Mesenchymal stem cell (in vitro differentiated cells and primary cell): ENCODE measurements around the gene AGAP1.

Experiments
- DNase-seq: peaks from one replicate; pipeline ENCODE4 v3.0.0-alpha.2; 2013
- H2AFZ ChIP-seq: one replicate; pipeline ENCODE4 v1.6.1; 2013; ENCODE audit warnings: low read depth, mild to moderate bottlenecking, control low read depth, inconsistent platforms, low read length, moderate library complexity
- H2AK5ac ChIP-seq: 2 replicates; pipeline ENCODE4 v1.6.1; 2013; ENCODE audit warnings: low read length, moderate library complexity, mild to moderate bottlenecking, inconsistent platforms; ENCODE audit not compliant: severe bottlenecking
- H2BK120ac ChIP-seq: one replicate; pipeline ENCODE4 v1.6.1; 2013; ENCODE audit warnings: low read depth, mild to moderate bottlenecking, inconsistent platforms, low read length, moderate library complexity
- H2BK12ac ChIP-seq, 2 experiments: one replicate each; pipeline ENCODE4 v1.6.1; 2013; ENCODE audit warnings: inconsistent platforms in 2 of 2, low read length in 2 of 2, mild to moderate bottlenecking in 2 of 2, moderate library complexity in 2 of 2, control low read depth in 1 of 2
- H2BK15ac ChIP-seq: one replicate; pipeline ENCODE4 v1.6.1; 2013; ENCODE audit warnings: mild to moderate bottlenecking, low read depth, inconsistent platforms; ENCODE audit not compliant: poor library complexity, severe bottlenecking
- H2BK5ac ChIP-seq: 2 replicates; pipeline ENCODE4 v1.6.1; 2013; ENCODE audit warnings: low read depth, mild to moderate bottlenecking, low read length, control low read depth, inconsistent platforms; ENCODE audit not compliant: poor library complexity, severe bottlenecking
- H3K14ac ChIP-seq, 2 experiments: one replicate each; pipeline ENCODE4 v1.6.1; 2013; ENCODE audit warnings: inconsistent platforms in 2 of 2, low read length in 2 of 2, control low read depth in 1 of 2, mild to moderate bottlenecking in 1 of 2, moderate library complexity in 1 of 2
- H3K18ac ChIP-seq, 2 experiments: one replicate each; pipeline ENCODE4 v1.6.1; 2013; ENCODE audit warnings: inconsistent platforms in 2 of 2, low read length in 2 of 2, control low read depth in 1 of 2, low read depth in 1 of 2, mild to moderate bottlenecking in 1 of 2
- H3K23ac ChIP-seq, 2 experiments: one replicate each; pipeline ENCODE4 v1.6.1; 2013; ENCODE audit warnings: inconsistent platforms in 2 of 2, low read length in 2 of 2, mild to moderate bottlenecking in 2 of 2, moderate library complexity in 2 of 2, control low read depth in 1 of 2
- H3K27ac ChIP-seq: 2 replicates; pipeline ENCODE4 v1.5.1; 2013; ENCODE audit warnings: mild to moderate bottlenecking, moderate library complexity, low read length, control low read depth, inconsistent platforms; ENCODE audit not compliant: poor library complexity, severe bottlenecking
- H3K27me3 ChIP-seq, 2 experiments: 2 replicates each; pipeline versions ENCODE4 v1.6.1 to v1.7.0; 2013; ENCODE audit warnings: low read length in 2 of 2, mild to moderate bottlenecking in 2 of 2, moderate library complexity in 2 of 2, control low read depth in 1 of 2, inconsistent platforms in 1 of 2; ENCODE audit not compliant: control insufficient read depth in 1 of 2, insufficient read depth in 1 of 2
- H3K36me3 ChIP-seq, 2 experiments: 2 replicates each; pipeline versions ENCODE4 v1.6.1 to v1.7.0; 2013; ENCODE audit warnings: low read length in 2 of 2, control low read depth in 1 of 2, inconsistent platforms in 1 of 2, low read depth in 1 of 2, mild to moderate bottlenecking in 1 of 2; ENCODE audit not compliant: insufficient read depth in 2 of 2, control insufficient read depth in 1 of 2
- H3K4ac ChIP-seq, 2 experiments: one replicate each; pipeline ENCODE4 v1.6.1; 2013; ENCODE audit warnings: inconsistent platforms in 2 of 2, low read length in 2 of 2, mild to moderate bottlenecking in 2 of 2, moderate library complexity in 2 of 2, control low read depth in 1 of 2, low read depth in 1 of 2
- H3K4me1 ChIP-seq: 2 replicates; pipeline ENCODE4 v1.6.1; 2013; ENCODE audit warnings: low read depth, low read length, control low read depth; ENCODE audit not compliant: control insufficient read depth, insufficient read depth
- H3K4me2 ChIP-seq: 2 replicates; pipeline ENCODE4 v1.6.1; 2013; ENCODE audit warnings: low read length, mild to moderate bottlenecking, inconsistent platforms; ENCODE audit not compliant: poor library complexity, severe bottlenecking
- H3K4me3 ChIP-seq, 2 experiments: 2 replicates each; pipeline versions ENCODE4 v1.5.1 to v1.7.0; 2013; ENCODE audit warnings: low read length in 2 of 2, mild to moderate bottlenecking in 2 of 2, control low read depth in 1 of 2, low read depth in 1 of 2; ENCODE audit not compliant: insufficient read depth in 1 of 2
- H3K79me1 ChIP-seq: replicated peaks from 2 replicates; pipeline ENCODE4 v1.6.1; 2013; ENCODE audit warnings: mild to moderate bottlenecking, control low read depth, low read length, inconsistent platforms; ENCODE audit not compliant: poor library complexity, severe bottlenecking
- H3K9ac ChIP-seq: 2 replicates; pipeline ENCODE4 v1.7.0; 2013; ENCODE audit warnings: mild to moderate bottlenecking, low read length, moderate library complexity
- H3K9me3 ChIP-seq: 2 replicates; pipeline ENCODE4 v1.7.0; 2013; ENCODE audit warnings: mild to moderate bottlenecking, low read length; ENCODE audit not compliant: control insufficient read depth
- H4K8ac ChIP-seq: one replicate; pipeline ENCODE4 v1.6.1; 2013; ENCODE audit warnings: inconsistent platforms, mild to moderate bottlenecking, low read length, moderate library complexity
- H4K91ac ChIP-seq: one replicate; pipeline ENCODE4 v1.6.1; 2013; ENCODE audit warnings: mild to moderate bottlenecking, low read length, inconsistent platforms
- WGBS: methylation state at CpG from one replicate; pipeline ENCODE4 v1.1.7; 2013; ENCODE audit warnings: mixed read lengths; 5-methylcytosine and 5-hydroxymethylcytosine counted together

AGAP1 gene

DNA sequence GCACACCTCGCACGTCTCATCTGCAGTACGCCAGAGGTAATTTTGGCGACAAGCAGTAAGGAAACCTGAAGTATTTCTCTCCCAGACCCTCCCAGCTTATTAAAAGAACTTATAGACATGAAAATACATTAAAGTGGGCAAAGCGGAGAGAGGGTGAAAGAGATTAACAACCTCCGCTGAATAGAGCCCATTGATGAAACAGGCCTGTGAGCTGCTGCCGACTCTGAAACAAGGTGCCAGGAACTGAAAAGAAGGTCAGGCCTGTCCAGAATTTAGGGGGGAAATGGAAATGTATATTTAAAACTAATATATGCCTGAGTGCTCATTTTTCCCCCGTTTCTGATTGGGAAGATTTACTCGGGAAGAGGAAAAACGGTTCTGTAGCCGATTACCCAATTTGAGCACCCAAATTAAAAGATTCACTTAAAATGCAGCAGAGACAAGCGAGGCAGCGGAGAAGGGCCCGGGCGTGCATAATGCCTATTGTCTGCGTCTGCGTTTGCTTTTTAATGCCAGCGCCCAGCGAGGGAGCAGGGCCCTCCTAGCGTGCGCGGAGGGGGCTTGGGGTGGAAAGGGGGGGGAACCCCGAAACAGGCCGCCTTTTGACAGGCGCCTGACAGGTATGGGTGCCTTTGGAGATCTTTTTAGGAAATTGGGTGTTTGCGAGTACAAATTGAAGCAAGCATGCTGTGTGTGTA is 358.1 kb downstream of the AGAP1 start:
- Histone ChIP-seq H3K18ac (no peak overlapping the region), H4K91ac (no peak overlapping the region), H3K9ac (no peak overlapping the region), H3K27ac (no peak overlapping the region), H3K27me3 (no peaks in the 10 kb centered on the region), H2AK5ac (no peak overlapping the region), H3K36me3 (peaks cover 5 to 16% of the 10 kb centered on the region in 2 experiments), H4K8ac (no peak overlapping the region), H3K4me1 (no peaks in the 10 kb centered on the region), H3K79me1 (peaks cover 19% of the 10 kb centered on the region), H3K4ac (no peak overlapping the region), H3K23ac (no peak overlapping the region), H2BK120ac (no peak overlapping the region), H2BK5ac (no peak overlapping the region), H2AFZ (no peak overlapping the region), H3K4me2 (no peak overlapping the region), H3K14ac (no peak overlapping the region), H3K9me3 (no peaks in the 10 kb centered on the region), H2BK15ac (no peak overlapping the region), H3K4me3 (no peak overlapping the region), H2BK12ac (no peak overlapping the region)
- WGBS = 97% methylated on average over 25 of the region's 26 CpGs
- DNase-seq = no peak

- Histone ChIP-seq H3K36me3 (peaks cover 5 to 18% of the 10 kb centered on the region in 2 experiments), H3K4me3 (no peak overlapping the region), H2AFZ (no peak overlapping the region), H3K4me1 (no peaks in the 10 kb centered on the region), H3K79me1 (peaks cover 20% of the 10 kb centered on the region), H2BK12ac (no peak overlapping the region), H3K23ac (no peak overlapping the region), H2BK5ac (peak overlapping the region; percentile 3), H3K9ac (no peak overlapping the region), H4K8ac (no peak overlapping the region), H3K4me2 (no peak overlapping the region), H3K27ac (no peak overlapping the region), H2BK15ac (no peak overlapping the region), H3K18ac (no peak overlapping the region), H2AK5ac (no peak overlapping the region), H3K14ac (no peak overlapping the region), H4K91ac (no peak overlapping the region), H2BK120ac (no peak overlapping the region), H3K27me3 (no peaks in the 10 kb centered on the region), H3K4ac (no peak overlapping the region), H3K9me3 (no peaks in the 10 kb centered on the region)
- WGBS = 77% methylated on average over 9 of the region's 11 CpGs
- no peak for DNase-seq
Measured at GRCh38 chr2:235852526-235852920, 358.7 kb downstream of the AGAP1 start.

DNA sequence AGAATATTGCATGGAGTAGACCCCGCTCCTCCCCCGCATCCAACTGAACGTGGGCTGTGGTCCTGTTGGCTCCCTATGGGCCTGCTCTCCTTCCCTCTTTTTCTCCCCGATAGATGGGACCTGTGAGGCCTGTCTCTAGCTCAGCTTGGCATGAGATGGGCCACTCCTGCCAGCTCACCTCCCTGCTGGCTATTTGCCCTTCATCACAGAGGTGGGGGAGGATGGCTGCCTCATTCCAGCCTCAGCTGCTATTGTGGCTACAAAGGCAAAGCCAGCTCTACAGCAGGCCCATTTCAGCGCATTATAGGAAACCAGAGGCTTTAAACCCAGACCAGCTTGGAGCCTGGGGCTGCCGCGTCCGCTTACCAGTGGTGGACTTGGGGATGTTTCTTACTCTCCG is 360.4 kb downstream of the AGAP1 start:
- H3K14ac ChIP-seq = no peak overlapping the region
- peaks cover 16% of the 10 kb centered on the region for H3K79me1 ChIP-seq
- no peak overlapping the region for H2BK15ac ChIP-seq
- H3K4me2 ChIP-seq = no peak overlapping the region
- no peak overlapping the region for H4K8ac ChIP-seq
- DNase-seq = no peak
- no peak overlapping the region for H3K23ac ChIP-seq
- peak overlapping the region in 1 of 2 experiments; percentile 6 for H3K4ac ChIP-seq
- no peaks in the 10 kb centered on the region for H3K9me3 ChIP-seq
- no peak overlapping the region for H3K4me3 ChIP-seq
- H2BK120ac ChIP-seq = no peak overlapping the region
- no peaks in the 10 kb centered on the region for H3K4me1 ChIP-seq
- H3K27ac ChIP-seq = no peak overlapping the region
- no peak overlapping the region for H3K18ac ChIP-seq
- H2AK5ac ChIP-seq = no peak overlapping the region
- peaks cover 0 to 15% of the 10 kb centered on the region in 2 experiments for H3K36me3 ChIP-seq
- H2BK5ac ChIP-seq = no peak overlapping the region
- no peak overlapping the region for H4K91ac ChIP-seq
- no peak overlapping the region for H2BK12ac ChIP-seq
- WGBS = 98% methylated on average over 9 of the region's 9 CpGs
- no peak overlapping the region for H2AFZ ChIP-seq
- H3K9ac ChIP-seq = no peak overlapping the region
- H3K27me3 ChIP-seq = no peaks in the 10 kb centered on the region

DNA sequence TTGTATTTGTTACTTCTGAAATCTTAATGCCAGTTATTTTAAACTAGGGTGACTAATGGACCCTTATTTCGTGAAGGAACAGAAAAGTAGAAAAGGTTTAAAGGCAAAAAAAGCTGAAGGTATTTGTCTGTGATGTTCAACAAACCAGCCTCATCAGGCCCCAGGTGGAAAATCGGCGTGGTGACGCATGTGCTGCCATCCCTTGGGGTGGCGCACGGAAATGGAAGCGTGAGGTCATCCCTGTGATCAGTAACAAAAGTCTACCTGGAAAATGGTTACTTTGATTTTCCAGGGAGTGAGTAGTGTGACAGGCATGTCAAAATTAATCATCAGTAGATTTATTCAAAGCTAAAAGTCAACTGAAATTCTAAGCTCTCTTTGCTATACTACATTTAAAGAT is 361.2 kb downstream of the AGAP1 start:
- Histone ChIP-seq H2BK5ac (no peak overlapping the region), H3K18ac (no peak overlapping the region), H3K9ac (no peak overlapping the region), H3K27me3 (no peaks in the 10 kb centered on the region), H3K36me3 (peaks cover 0 to 12% of the 10 kb centered on the region in 2 experiments), H4K8ac (no peak overlapping the region), H3K4me3 (no peak overlapping the region), H3K27ac (no peak overlapping the region), H3K4ac (no peak overlapping the region), H2BK120ac (no peak overlapping the region), H3K14ac (no peak overlapping the region), H2AFZ (no peak overlapping the region), H2AK5ac (no peak overlapping the region), H3K4me1 (peaks cover 3% of the 10 kb centered on the region), H3K9me3 (no peaks in the 10 kb centered on the region), H2BK15ac (no peak overlapping the region), H4K91ac (no peak overlapping the region), H3K23ac (no peak overlapping the region), H3K4me2 (no peak overlapping the region), H2BK12ac (no peak overlapping the region), H3K79me1 (peaks cover 16% of the 10 kb centered on the region)
- no peak for DNase-seq
- WGBS = 96% methylated on average over 7 of the region's 7 CpGs
